HuH-7.5 (cell line): ENCODE data around the gene RASAL1.

Source experiments
- DNase-seq: peaks from one replicate; pipeline ENCODE4 v3.0.0; 2011; ENCODE audit warnings: low spot score

The RASAL1 gene

DNA sequence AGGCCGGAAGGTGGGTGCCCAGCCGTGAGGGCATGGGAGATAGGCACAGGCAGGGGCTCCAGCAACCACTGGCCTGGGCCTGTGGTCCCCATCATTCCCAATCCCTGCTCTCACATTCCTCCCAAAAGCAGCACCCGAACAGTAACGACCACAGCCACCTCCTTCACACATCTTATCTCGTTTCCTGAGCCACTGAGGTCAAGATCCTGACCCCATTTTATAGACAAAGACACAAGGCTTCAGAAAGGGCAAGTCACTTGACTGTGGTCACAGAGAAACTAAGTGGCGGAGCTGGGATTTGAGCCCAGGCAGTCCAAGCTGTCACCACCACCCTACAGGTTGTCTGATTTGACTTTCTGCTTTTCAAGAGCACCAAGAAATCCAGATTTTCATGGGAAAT, 40.2 kb downstream of the RASAL1 start:
- no peak for DNase-seq

GRCh38 chr12:113094738-113095137, 40.8 kb downstream of the RASAL1 start:
- no peak for DNase-seq

DNA sequence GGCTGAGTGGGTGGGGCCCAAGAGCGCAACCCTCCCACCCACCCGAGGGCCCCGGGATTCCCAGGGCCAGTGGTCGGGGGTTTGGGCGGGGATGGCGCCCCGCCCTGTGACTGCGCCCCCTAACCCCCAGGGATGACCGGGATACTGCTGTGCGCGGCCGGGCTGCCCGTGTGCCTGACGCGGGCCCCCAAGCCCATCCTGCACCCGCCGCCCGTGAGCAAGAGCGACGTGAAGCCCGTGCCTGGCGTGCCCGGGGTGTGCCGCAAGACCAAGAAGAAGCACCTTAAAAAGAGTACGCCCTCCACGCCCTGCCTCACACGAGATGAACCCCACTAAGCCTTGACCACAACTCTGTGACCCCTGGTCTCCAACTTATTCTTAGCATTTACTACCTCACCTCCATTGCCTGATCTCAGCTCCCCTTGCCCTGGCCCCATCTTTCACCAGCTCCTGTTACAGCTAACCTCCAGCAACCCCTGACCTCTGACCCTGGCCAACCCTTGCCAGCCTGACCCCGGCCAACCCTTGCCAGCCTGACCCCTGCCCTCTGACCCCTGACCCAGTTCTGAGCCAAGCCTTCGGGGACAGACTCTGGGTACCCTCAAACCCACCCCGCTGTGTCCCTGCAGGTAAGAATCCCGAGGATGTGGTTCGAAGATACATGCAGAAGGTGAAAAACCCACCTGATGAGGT, 42.0 kb downstream of the RASAL1 start:
- no peak for DNase-seq

DNA sequence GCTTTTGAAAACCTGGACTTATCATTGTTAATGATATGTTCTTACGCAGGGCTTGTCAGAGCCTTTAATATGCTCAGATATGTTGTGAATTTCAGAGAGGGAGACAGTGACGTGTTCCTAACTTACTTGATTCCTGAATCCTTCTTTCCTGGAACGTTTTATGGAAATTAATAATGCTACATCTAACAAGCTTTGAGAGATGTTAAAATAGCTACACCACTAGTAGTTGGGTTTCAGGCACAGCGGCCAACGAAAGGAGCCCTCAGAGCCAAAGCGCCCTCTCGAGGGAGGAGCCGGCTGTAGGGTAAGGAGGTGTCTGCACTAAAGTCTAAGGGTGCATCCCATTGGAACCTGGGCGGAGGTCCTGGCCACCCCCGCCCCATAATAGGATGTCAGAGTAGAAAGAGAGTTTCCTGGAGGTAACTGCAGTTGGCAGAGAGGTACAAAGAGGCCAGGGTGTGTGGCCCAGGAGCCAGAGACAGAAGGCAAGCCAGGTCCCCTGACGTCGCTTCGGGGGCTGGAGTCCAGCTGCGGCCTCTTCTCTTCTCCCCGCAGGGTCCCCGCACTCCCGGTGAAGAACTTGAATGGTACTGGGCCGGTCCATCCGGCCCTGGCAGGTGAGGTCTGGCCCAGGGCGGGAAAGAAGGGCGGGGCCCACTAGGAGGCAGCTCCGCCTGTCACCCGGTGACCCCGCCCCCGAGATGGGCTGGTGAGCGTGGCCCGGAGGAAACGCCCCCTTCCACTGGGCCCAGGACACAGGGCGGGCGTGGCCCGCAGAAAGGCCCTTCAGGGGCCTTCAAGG, 42.8 kb downstream of the RASAL1 start:
- DNase-seq = no peak

DNA sequence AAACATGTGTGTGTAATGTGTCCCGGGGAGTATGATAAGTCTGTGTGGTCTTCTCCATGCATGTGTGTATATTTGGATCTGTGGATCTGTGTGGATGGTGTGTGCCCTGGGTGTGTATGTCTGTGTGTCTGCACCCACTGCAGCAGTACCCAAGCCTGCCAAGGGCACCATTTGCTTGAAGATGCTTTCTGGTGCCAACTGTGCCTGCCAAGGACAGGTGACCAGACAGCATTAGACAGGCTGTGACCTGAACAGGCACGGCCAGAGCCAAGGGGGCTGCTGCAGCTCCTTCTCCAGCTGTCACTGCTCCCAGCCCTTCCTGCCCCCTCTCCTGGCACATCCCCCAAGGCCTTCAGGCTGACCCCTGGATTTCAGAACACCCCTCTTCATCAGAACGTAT, 44.1 kb downstream of the RASAL1 start:
- DNase-seq = no peak

- no peak for DNase-seq
Measured at GRCh38 chr12:113090740-113091139, 44.8 kb downstream of the RASAL1 start.

GRCh38 chr12:113089839-113090238, 45.7 kb downstream of the RASAL1 start:
- DNase-seq = no peak

DNA sequence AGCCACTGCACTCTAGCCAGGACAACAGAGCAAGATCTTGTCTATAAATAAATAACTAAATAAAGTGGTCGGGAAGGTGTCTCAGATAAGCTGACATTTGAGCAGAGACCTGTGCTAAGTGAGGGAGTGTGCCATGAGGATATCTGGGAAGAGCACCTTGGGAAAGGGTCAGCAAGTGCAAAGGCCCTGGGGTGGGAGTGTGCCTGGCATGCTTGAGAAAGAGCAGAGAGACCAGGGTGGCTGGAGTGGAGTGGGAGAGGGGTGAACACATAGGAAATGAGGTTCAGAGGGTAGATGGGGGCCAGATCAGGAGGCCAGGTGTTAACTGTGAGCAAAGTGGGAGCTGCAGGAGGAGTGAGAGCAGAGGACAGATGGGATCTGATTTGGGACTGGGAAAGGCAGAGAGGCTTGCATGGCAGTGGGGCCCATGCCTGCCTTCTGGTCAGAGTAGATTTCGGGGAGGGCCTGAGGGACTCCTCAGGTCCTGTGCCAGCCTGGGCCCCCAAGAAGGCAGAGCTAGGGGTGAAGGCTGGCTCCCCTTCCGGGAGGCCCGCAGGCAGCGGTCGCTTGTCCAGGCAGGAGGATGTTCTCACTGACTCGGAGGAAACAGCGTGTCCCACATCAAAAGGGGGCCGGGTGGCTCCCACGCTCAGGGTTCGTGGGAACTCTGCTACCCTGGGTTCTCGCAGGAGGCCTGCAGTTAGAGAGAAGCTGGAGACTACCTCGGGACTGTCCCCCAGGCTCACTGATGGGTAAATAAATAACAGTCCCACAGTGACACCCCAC, 46.4 kb downstream of the RASAL1 start:
- no peak for DNase-seq

DNA sequence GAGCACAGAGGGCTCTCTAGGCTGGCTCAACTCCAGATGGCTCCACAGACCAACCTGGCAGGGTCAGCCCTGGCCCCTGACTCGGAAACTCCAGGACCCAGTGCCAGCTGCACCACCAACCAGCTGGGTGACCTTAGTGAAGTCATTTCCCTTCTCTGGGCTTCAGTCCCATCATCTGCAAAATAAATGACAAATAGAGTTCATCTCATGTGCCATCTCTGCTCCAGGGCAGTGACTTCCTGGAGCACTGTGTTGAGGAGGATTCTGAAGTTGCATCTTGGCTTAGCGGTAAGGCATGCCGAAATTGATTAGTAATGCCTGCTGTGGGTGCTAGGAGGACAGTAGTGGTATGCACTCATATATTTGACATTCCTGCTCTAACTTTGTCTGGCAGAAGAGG, 47.5 kb downstream of the RASAL1 start:
- DNase-seq = no peak

DNA sequence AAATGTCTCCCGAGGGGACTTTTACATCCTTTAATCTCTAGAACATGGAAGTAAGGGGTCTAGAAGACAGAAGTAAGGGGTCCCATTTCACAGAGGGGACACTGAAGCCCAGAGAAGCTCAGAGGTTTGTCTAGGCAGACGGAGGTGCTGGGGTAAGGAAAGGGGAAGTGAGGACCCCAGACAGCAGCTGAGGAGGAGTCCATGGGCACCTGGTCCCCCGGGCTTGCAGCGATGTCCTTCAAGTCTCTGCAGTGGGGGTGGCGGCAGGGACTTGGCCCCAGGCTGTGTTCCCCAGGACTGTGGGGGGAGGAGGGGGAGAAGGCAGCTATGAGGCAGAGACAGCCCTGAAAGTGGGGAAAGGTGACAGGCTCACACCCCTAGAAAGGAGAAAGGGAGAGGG, 48.4 kb downstream of the RASAL1 start:
- DNase-seq = no peak

- no peak for DNase-seq
Measured at GRCh38 chr12:113086249-113087164, 49.1 kb downstream of the RASAL1 start.

DNA sequence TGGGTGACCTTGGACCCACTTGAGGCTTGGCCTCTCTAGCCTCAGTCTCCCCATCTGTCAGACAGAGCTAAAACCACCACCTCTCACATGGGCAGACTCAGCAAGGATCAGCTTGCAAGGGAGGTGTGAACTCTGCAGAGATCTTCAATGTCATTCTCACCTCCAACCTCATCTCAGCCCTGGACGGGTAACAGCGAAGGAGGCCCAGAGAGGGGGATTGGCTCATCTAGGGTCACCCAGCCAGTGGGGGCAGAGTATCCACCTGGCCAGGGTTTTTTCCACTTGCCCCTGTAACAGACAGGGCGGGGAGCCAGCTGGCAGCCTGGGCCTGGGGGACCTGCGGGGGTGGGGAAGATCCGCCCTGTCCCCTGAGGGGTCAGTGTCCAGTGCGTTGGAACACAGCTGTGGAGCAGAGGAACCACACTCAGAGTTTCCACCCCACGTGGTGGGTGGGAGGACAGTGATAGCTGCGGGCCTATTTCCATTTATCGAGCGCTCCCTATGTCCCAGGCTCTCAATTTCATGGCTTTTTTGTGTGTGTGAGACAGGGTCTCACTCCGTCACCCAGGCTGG, 51.6 kb downstream of the RASAL1 start:
- DNase-seq = no peak

DNA sequence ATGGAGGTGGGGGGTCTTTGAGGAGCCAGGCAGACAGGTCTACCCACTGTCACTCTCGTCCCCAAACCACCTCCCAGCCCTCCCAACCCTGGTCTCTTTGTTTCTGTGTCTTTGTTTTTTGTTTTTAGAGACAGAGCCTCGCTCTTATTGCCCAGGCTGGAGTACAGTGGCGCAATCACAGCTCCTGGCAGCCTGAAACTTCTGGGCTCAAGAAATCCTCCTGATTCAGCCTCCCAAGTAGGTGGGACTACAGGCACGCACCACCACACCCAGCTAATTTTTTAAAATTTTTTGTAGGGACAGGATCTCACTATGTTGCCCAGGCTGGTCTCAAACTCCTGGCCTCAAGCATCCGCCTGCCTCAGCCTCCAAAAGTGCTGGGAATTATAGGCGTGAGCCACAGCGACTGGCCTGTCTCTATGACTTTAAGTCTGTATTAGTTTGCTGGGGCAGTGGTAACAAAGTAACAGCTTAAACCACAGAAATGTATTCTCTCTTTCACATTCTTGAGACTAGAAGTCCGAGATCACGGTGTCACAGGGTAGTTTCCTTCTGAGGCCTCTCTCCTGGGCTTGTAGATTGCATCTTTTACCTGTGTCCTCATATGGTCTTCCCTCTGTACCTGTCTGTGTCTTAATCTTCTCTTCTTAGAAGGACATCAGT, 52.9 kb downstream of the RASAL1 start:
- DNase-seq = no peak

DNA sequence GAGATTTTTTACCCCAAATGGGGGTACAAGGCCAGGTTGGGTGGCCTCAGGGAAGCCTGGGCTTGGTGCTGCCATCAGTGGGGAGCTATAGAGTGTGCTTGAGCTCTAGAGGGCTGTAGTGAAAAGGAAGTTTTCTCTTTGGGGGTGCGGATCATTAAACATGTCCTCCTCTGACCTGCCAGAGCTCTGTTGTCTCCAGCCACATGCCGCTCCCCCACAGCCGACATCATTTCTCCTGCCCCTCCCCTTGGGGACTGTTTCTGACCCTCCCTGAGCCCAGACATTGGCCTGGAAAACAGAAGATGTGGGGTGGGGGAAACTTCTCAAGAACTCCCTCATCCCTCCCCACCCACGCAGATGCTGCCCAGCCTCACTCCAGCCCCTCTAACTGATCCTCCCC, 53.7 kb downstream of the RASAL1 start:
- DNase-seq = no peak

- no peak for DNase-seq
Measured at GRCh38 chr12:113077859-113078255, 57.7 kb downstream of the RASAL1 start.

DNA sequence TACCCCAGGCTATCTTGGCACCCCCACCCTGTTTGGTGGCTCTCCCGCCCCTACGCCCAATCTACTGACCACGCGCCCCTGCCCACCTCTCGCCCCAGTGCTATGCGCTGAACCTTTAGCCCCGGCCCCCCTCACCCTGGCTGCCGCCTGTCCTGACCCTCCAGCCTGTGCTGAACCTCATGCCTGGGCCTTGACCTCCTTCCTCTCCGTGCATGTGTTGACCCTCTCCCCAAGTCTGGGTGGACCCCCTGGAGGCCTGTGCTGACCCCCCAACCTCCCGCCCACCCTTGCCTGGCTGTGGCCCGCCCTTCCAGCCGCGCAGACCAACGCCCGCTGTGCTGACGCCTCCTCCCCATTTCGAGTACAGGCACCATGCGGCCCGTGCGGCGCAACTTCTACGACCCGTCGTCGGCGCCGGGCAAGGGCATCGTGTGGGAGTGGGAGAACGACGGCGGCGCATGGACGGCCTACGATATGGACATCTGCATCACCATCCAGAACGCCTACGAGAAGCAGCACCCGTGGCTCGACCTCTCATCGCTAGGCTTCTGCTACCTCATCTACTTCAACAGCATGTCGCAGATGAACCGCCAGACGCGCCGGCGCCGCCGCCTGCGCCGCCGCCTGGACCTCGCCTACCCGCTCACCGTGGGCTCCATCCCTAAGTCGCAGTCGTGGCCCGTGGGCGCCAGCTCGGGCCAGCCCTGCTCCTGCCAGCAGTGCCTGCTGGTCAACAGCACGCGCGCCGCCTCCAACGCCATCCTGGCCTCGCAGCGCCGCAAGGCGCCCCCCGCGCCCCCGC, 58.3 kb downstream of the RASAL1 start:
- DNase-seq = no peak

GRCh38 chr12:113075137-113075683, 60.4 kb downstream of the RASAL1 start:
- DNase-seq = no peak

GRCh38 chr12:113073586-113073985, 62.0 kb downstream of the RASAL1 start:
- DNase-seq = no peak

DNA sequence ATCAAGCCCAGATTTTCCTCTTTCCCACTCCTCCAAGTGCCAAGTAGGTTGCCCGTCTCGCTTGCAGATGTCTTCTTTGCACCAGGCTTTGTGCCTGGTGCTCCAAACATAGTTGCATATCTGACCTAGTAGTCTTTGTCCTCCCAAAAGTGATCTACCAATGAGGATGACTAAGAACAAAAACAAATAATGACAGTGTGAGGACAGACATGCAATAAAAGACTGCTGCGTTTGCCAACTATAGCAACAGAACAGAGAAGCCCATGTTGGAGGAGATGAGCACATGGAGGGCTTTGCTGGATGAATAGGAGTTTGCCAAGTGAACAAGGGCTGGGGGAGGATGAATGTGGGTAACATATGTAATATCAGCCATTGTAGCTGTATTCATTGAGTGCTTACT, 63.4 kb downstream of the RASAL1 start:
- DNase-seq = no peak
